Esophagus muscularis mucosa (tissue), 4 donors: Measurements from ENCODE around the gene AGBL1.

ENCODE experiments used
- CTCF ChIP-seq, 3 experiments: fragments of 200-600 bp in 2 of 3; fragments of 450-650 bp in 1 of 3; sonication (generic) in 2 of 3; IDR thresholded peaks; one replicate each; pipeline ENCODE4 v1.5.1; 2017 to 2019; ENCODE audit warnings: antibody characterized with exemption in 3 of 3, mild to moderate bottlenecking in 2 of 3, moderate library complexity in 1 of 3
- EP300 ChIP-seq: sonication (generic); formaldehyde crosslinking; IDR thresholded peaks from one replicate; pipeline ENCODE4 v1.6.1; 2017; ENCODE audit warnings: antibody characterized with exemption
- POLR2A ChIP-seq: fragments of 450-650 bp; IDR thresholded peaks from one replicate; pipeline ENCODE4 v1.6.1; 2017; ENCODE audit warnings: antibody characterized with exemption, moderate library complexity, mild to moderate bottlenecking, low read depth
- POLR2AphosphoS5 ChIP-seq, 2 donors: sonication (generic); formaldehyde crosslinking; IDR thresholded peaks; one replicate each; pipeline ENCODE4 v1.6.1; 2017; ENCODE audit warnings: antibody characterized with exemption in 2 of 2

DNA sequence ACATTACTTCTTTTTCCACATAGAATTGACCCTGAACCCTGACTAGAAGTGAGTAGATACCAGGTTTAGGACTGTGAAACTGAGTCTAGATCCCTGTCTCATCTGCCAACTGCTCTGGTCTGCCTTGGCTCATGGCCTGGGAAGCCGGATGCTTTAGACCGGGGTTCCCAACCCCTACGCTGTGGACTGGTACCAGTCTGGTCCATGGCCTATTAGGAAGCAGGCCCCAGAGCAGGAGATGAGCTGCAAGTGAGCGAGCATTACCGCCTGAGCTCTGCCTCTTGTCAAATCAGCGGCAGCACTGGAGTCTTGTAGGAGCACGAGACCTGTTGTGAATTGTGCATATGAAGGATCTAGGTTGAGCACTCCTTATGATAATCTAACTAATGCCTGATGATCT lies 734.2 kb downstream of the AGBL1 start:
- TF ChIP-seq CTCF (IDR thresholded peaks at IDR 0.05) (no peak), POLR2A (no peak), EP300 (no peak), POLR2AphosphoS5 (IDR thresholded peaks at IDR 0.05) (no peak)
